Osteocyte (in vitro differentiated cells): ENCODE data around the gene CCDC78. TPM values are rescaled to one million over a fixed set of nuclear protein-coding genes. Genes with fewer than 3 reads are reported as not detected.

Experiments
- DNase-seq: peaks from one replicate; pipeline ENCODE4 v3.0.0; 2021; ENCODE audit warnings: mixed read lengths; ENCODE audit not compliant: unreplicated experiment; ENCODE audit errors: extremely low spot score
- H3K27ac Mint-ChIP-seq: one replicate; pipeline ENCODE4 v1.8.0; 2021; ENCODE audit warnings: mild to moderate bottlenecking, mixed read lengths; ENCODE audit not compliant: unreplicated experiment
- H3K27me3 Mint-ChIP-seq: one replicate; pipeline ENCODE4 v1.8.0; 2021; ENCODE audit warnings: mixed read lengths; ENCODE audit not compliant: unreplicated experiment
- H3K36me3 Mint-ChIP-seq: one replicate; pipeline ENCODE4 v1.8.0; 2021; ENCODE audit warnings: mixed read lengths; ENCODE audit not compliant: unreplicated experiment
- H3K4me1 Mint-ChIP-seq: one replicate; pipeline ENCODE4 v1.8.0; 2021; ENCODE audit warnings: mixed read lengths; ENCODE audit not compliant: unreplicated experiment
- H3K4me3 Mint-ChIP-seq: one replicate; pipeline ENCODE4 v1.8.0; 2021; ENCODE audit warnings: mild to moderate bottlenecking, moderate library complexity, mixed read lengths; ENCODE audit not compliant: unreplicated experiment
- H3K9me3 Mint-ChIP-seq: one replicate; pipeline ENCODE4 v1.8.0; 2021; ENCODE audit warnings: mixed read lengths; ENCODE audit not compliant: unreplicated experiment
- total RNA-seq: library from RNA; stranded (reverse); gene quantifications from 2 replicates; pipeline ENCODE4 v1.2.1, GENCODE V29; 2021
- TF ChIP-seq, protein P1 (sequence below): fragments of 200-600 bp; sonication (generic); IDR thresholded peaks from 2 replicates; pipeline ENCODE4 v1.5.0; 2021; ENCODE audit warnings: antibody characterized with exemption, mild to moderate bottlenecking, moderate library complexity

Gene CCDC78
- total RNA-seq, 1 donor from 2014 or later = 2.6 TPM

GRCh38 chr16:708019-708418 lies 18.2 kb downstream of the CCDC78 start:
- Mint-ChIP-seq H3K4me1 (peaks cover 32% of the 10 kb centered on the region), H3K36me3 (no peaks in the 10 kb centered on the region), H3K4me3 (no peak overlapping the region), H3K9me3 (no peaks in the 10 kb centered on the region), H3K27ac (no peak overlapping the region), H3K27me3 (peaks cover 28% of the 10 kb centered on the region)
- no peak for DNase-seq
- TF ChIP-seq, protein P1, sequence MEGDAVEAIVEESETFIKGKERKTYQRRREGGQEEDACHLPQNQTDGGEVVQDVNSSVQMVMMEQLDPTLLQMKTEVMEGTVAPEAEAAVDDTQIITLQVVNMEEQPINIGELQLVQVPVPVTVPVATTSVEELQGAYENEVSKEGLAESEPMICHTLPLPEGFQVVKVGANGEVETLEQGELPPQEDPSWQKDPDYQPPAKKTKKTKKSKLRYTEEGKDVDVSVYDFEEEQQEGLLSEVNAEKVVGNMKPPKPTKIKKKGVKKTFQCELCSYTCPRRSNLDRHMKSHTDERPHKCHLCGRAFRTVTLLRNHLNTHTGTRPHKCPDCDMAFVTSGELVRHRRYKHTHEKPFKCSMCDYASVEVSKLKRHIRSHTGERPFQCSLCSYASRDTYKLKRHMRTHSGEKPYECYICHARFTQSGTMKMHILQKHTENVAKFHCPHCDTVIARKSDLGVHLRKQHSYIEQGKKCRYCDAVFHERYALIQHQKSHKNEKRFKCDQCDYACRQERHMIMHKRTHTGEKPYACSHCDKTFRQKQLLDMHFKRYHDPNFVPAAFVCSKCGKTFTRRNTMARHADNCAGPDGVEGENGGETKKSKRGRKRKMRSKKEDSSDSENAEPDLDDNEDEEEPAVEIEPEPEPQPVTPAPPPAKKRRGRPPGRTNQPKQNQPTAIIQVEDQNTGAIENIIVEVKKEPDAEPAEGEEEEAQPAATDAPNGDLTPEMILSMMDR = no peak

GRCh38 chr16:707062-707538 lies 19.1 kb downstream of the CCDC78 start:
- H3K27me3 Mint-ChIP-seq = peaks cover 35% of the 10 kb centered on the region
- TF ChIP-seq, protein P1 = no peak
- H3K36me3 Mint-ChIP-seq = no peaks in the 10 kb centered on the region
- H3K27ac Mint-ChIP-seq = no peak overlapping the region
- no peak overlapping the region for H3K4me3 Mint-ChIP-seq
- no peak for DNase-seq
- H3K4me1 Mint-ChIP-seq = peaks cover 27% of the 10 kb centered on the region
- H3K9me3 Mint-ChIP-seq = no peaks in the 10 kb centered on the region

DNA sequence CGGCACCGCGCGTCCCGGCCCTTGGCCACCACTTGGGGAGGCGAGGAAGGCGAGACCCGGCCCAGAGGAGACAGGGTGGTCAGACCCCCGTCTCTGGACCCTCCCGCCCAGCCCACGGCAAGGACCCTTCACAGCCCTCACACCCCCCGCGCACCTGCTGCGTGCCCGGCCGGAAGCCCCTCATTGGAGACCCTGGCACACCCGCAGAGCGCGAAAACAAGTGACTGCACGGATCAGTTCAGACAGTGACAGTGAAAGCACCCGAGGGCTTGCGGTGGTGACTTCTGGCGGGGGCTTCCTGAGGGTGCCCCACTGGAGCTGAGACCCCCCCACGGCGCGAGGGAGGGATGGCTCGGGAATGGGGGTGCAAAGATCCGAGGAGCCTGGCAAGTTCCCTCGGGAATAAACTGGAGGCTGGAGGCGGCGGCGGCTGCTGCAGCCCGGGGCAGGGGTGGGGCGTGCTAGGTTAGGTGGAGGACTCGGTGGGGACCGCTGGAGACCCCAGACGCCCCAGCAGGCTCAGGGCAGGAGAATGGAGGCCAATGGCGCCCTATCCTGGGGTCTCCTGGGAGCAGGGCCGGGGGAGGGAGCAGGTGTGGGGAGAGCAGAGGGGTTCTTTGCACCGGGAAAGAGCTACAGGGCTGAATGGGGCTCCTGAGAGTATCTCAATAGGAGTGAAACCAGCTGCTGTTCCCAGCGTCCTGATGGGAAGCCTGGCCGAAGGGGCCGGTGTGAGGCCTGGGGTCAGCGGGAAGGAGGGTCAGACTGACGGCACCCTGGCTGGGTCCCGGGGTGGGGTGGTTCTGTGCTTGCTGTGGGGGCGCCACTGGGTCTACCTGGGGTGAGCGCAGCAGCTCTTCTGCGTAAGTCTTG lies 19.8 kb downstream of the CCDC78 start:
- H3K27ac Mint-ChIP-seq = no peak overlapping the region
- TF ChIP-seq, protein P1 = no peak
- peaks cover 24% of the 10 kb centered on the region for H3K4me1 Mint-ChIP-seq
- no peaks in the 10 kb centered on the region for H3K36me3 Mint-ChIP-seq
- peak overlapping the region; percentile 47 for H3K4me3 Mint-ChIP-seq
- no peaks in the 10 kb centered on the region for H3K9me3 Mint-ChIP-seq
- DNase-seq = no peak
- H3K27me3 Mint-ChIP-seq = peaks cover 41% of the 10 kb centered on the region

DNA sequence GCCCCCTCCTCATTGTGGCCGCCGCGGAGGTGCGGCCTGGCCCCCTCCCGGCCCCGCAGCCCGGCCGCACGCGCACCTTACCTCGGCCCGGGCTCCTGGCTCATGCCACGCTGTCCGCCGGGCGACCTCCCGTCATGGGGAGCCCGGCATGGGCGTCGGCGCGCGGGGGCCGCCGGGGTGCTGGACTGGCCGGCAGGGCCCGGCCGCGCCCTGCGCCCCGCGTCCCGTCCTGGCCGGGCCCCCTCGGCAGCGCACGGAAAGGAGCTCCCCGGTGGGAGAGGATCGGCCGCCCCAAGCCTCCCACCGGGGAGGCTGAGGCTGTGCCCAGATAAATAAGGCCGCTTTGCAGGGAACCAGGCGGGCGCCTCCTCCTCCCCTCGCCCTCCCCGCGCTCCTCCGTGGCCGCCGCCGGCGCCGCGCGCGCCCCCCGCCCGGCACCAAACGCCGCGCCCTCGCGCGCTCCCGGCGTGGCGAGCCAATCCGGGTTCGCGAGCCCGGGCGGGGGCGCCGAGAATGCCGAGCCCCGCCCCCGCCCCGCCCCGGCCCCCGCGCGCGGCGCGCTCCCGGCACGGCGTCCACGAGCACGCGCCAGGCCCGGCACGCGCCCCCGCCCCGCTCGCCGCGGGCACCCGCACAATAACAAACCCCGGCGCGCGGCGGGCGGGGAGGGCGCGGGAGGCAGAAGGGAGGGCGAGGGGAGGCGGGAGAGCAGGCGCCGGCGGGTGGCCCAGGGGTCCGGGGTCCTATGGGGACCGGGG lies 20.6 kb downstream of the CCDC78 start, which contains the start of gene FBXL16:
FBXL16 (minus strand) TSS at position 371 of the 758 bp plus-strand sequence. CDS start 8,396 bp downstream, outside the sequence.
- TF ChIP-seq, protein P1 = no peak
- H3K9me3 Mint-ChIP-seq = no peaks in the 10 kb centered on the region
- H3K4me1 Mint-ChIP-seq = peaks cover 20% of the 10 kb centered on the region
- H3K27ac Mint-ChIP-seq = no peak within 1 kb of the TSS
- no peak for DNase-seq
- peak within 1 kb of the TSS; percentile 47 for H3K4me3 Mint-ChIP-seq
- peaks cover 44% of the 10 kb centered on the region for H3K27me3 Mint-ChIP-seq
- H3K36me3 Mint-ChIP-seq = no peaks in the 10 kb centered on the region
